ENCODE data around the gene PLEKHH1.

DNA sequence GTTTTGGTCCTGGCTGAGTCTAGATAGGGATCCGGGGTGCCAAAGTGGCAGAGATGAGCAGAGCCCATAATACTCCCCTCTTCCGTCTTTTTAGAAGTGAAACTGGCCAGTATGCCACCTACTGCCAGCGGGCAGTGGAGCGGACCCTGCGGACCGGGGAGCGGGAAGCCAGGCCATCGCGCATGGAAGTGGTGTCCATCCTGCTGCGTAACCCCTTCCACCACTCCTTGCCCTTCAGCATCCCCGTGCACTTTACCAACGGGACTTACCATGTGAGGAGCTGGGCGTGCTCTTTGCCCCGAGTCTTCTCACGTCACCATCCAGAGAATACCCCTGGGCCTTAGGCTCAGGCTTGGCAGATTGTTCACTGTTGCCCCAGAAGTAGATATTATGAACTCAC, 46.0 kb downstream of the PLEKHH1 start:
- TF ChIP-seq POLR2A (IDR thresholded peaks at IDR 0.05): no peak
- TF ChIP-seq, protein P1, sequence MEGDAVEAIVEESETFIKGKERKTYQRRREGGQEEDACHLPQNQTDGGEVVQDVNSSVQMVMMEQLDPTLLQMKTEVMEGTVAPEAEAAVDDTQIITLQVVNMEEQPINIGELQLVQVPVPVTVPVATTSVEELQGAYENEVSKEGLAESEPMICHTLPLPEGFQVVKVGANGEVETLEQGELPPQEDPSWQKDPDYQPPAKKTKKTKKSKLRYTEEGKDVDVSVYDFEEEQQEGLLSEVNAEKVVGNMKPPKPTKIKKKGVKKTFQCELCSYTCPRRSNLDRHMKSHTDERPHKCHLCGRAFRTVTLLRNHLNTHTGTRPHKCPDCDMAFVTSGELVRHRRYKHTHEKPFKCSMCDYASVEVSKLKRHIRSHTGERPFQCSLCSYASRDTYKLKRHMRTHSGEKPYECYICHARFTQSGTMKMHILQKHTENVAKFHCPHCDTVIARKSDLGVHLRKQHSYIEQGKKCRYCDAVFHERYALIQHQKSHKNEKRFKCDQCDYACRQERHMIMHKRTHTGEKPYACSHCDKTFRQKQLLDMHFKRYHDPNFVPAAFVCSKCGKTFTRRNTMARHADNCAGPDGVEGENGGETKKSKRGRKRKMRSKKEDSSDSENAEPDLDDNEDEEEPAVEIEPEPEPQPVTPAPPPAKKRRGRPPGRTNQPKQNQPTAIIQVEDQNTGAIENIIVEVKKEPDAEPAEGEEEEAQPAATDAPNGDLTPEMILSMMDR (IDR thresholded peaks at IDR 0.05): no peak
